C4-2B (cell line): Measurements from ENCODE around the gene MND1.

Experiments
- H3K27ac ChIP-seq: fragments of 450-650 bp; 2 replicates; pipeline ENCODE4 v1.5.1; 2017
- CTCF ChIP-seq: fragments of 450-650 bp; conservative IDR thresholded peaks from 2 replicates; pipeline ENCODE4 v1.5.1; 2017; ENCODE audit warnings: mild to moderate bottlenecking
- ZFX ChIP-seq: fragments of 450-650 bp; IDR thresholded peaks from 2 replicates; pipeline ENCODE4 v1.6.1; 2017

MND1 gene

GRCh38 chr4:153335665-153336064 is 8.8 kb upstream of the MND1 start:
- TF ChIP-seq CTCF (no peak), ZFX (no peak)
- H3K27ac ChIP-seq, result no peak overlapping the region

- no peak overlapping the region for H3K27ac ChIP-seq
- TF ChIP-seq ZFX (no peak), CTCF (no peak)
Measured at GRCh38 chr4:153337686-153338085, 6.8 kb upstream of the MND1 start.

- TF ChIP-seq CTCF (no peak), ZFX (no peak)
- H3K27ac ChIP-seq, result no peak overlapping the region
Measured at GRCh38 chr4:153341575-153342090, 2.9 kb upstream of the MND1 start.

- H3K27ac ChIP-seq, result no peak overlapping the region
- TF ChIP-seq CTCF (no peak), ZFX (no peak)
Measured at GRCh38 chr4:153342751-153343552, 1.5 kb upstream of the MND1 start.

GRCh38 chr4:153345012-153345981 is 809 bp downstream of the MND1 start:
- TF ChIP-seq ZFX, result peak; percentile 68
- no peak for TF ChIP-seq CTCF
- peak overlapping the region; percentile 89 for H3K27ac ChIP-seq

- H3K27ac ChIP-seq, result no peak overlapping the region
- TF ChIP-seq CTCF (no peak), ZFX (no peak)
Measured at GRCh38 chr4:153346031-153346430, 1.5 kb downstream of the MND1 start.

GRCh38 chr4:153346563-153346962 is 2.1 kb downstream of the MND1 start:
- no peak overlapping the region for H3K27ac ChIP-seq
- TF ChIP-seq CTCF, result no peak
